HUES6 (cell line): ENCODE data around the gene FAM222A.

Source experiments
- H3K27ac ChIP-seq: 2 replicates; pipeline ENCODE4 v1.7.0; 2013; ENCODE audit warnings: low read depth, mild to moderate bottlenecking, low read length, inconsistent platforms
- H3K27me3 ChIP-seq: 2 replicates; pipeline ENCODE4 v1.6.1; 2013; ENCODE audit warnings: low read length; ENCODE audit not compliant: control insufficient read depth, insufficient read depth
- H3K36me3 ChIP-seq: 2 replicates; pipeline ENCODE4 v1.6.1; 2013; ENCODE audit warnings: low read length; ENCODE audit not compliant: control insufficient read depth, insufficient read depth
- H3K4me1 ChIP-seq: 2 replicates; pipeline ENCODE4 v1.6.1; 2013; ENCODE audit warnings: low read length; ENCODE audit not compliant: control insufficient read depth, insufficient read depth
- H3K4me3 ChIP-seq: 2 replicates; pipeline ENCODE4 v1.5.1; 2013; ENCODE audit warnings: low read depth, low read length
- H3K9ac ChIP-seq: one replicate; pipeline ENCODE4 v1.6.1; 2013; ENCODE audit warnings: mild to moderate bottlenecking, low read length
- H3K9me3 ChIP-seq: 2 replicates; pipeline ENCODE4 v1.6.1; 2013; ENCODE audit warnings: low read depth, low read length; ENCODE audit not compliant: control insufficient read depth, insufficient read depth

FAM222A gene

DNA sequence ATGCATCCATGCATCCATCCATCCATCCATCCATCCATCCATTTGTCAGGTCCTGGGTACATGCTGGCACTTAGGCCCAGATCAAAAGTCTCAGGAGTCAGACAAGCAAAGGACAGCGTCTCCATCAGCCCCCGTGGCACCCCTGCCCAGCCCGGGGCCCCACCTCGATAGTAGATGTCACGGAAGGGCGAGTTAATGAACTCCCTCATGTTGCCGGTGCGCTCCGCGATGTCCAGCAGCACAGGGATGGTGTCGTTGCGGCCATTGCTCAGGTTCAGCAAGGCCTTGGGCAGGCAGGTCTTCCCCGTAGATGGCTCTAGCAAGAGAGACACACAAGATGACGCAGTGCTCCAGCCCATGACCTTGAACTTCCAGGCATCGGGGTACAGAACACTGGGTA lies 89.2 kb downstream of the FAM222A start:
- Histone ChIP-seq H3K36me3 (peaks cover 7% of the 10 kb centered on the region), H3K4me1 (no peaks in the 10 kb centered on the region), H3K4me3 (no peak overlapping the region), H3K27ac (no peak overlapping the region), H3K9me3 (no peaks in the 10 kb centered on the region), H3K9ac (no peak overlapping the region), H3K27me3 (no peaks in the 10 kb centered on the region)

DNA sequence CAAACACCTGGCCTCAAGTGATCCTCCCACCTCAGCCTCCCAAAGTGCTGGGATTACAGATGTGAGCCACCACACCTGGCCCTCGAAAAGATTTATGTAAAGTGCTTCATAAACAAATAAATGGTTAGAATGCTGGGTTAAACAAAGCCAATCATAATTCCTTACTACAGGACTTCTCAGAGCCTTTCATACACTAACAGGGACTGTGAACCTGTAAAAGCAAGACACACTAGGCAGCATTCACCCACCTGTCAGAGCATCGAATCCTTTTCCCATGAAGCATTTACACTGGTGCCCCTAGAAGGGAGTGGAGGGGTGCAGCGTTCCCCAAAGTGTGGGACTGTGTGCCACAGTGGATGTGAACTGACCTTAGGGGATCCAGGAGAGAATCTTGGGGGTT lies 90.1 kb downstream of the FAM222A start:
- Histone ChIP-seq H3K4me1 (no peaks in the 10 kb centered on the region), H3K27me3 (no peaks in the 10 kb centered on the region), H3K9me3 (no peaks in the 10 kb centered on the region), H3K36me3 (0 out of 2 replicates have a peak, but pooled peaks cover 5% of the 10 kb centered on the region), H3K4me3 (no peak overlapping the region), H3K27ac (no peak overlapping the region), H3K9ac (no peak overlapping the region)

DNA sequence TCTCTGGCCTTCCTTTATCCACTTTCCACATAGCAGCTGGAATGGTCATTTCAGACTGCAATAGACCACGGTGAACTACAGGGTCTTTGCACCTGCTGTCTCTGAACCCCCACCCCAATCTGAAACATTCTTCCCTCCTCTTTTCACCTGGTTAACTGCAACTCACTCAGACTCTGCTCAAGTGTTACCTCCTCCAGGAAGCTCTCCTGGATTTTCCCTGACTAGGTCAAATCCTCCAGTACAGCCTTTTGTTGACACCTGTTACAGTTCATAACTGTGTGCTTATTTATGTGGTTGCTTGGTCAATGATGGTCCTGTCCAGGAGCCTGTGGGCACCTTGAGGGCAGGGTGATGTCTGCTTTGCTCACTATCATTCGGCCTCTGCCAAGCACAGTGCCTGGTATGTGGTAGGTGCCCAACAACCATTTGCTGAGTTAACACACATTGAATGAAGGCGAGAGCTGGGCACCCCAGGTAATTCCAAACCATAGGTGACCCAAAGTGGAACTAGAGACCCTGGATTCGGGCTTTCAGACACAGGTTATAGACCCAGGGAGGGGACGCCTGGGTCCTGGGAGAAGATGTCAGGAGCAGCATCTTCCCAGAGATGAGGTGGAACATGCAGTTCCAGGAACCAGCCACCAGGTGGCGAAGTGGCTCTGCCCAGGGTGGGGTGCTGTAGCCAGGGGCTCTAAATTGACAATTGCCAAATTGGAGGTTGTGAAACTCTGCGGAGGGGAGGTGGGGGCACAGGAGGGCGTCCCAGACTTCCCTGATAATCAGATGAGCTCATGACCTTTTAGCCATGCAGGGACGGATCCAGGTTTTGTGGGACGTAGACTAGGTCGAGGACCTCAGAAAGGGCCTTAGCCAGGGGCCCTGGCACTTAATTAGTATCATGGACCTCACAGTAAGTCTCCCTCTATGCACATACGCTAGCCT lies 91.5 kb downstream of the FAM222A start:
- Histone ChIP-seq H3K4me1 (no peaks in the 10 kb centered on the region), H3K27ac (no peak overlapping the region), H3K27me3 (no peaks in the 10 kb centered on the region), H3K9me3 (no peaks in the 10 kb centered on the region), H3K9ac (no peak overlapping the region), H3K4me3 (no peak overlapping the region), H3K36me3 (0 out of 2 replicates have a peak, but pooled peaks cover 5% of the 10 kb centered on the region)

DNA sequence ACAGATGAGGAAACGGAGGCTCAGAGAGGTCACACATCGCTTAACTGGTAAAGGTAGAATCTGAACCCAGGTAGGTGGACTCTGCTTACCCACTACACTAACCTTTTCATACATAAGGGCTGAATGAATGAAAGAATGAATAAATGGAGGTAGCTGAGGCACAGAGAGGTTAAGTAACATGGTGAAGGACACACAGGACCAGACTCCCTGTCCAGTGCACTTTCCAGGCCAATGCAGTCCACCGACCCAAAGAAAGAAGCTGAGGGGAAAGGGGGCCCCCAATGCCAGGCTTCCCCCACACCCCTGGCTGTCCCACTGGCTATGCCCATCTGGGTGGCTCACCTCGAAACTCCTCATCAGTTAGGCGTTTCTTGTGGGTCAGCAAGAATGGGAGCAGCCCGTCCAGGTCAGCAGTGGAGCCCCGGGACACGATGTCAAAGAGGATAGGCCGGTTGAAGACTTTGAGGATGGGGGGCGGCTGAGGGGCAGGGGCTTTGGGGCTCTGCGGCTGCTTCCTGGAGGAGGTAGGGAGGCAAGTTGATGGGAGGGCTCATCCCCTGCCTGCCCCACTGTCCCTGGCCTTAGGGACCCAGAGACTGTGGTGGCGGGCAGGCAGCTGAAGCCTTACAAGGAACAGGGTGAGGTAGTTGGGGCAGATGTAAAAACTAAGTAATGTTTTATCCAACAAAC lies 94.5 kb downstream of the FAM222A start:
- no peak overlapping the region for H3K4me3 ChIP-seq
- H3K27me3 ChIP-seq: no peaks in the 10 kb centered on the region
- no peaks in the 10 kb centered on the region for H3K4me1 ChIP-seq
- H3K27ac ChIP-seq: no peak overlapping the region
- H3K9ac ChIP-seq: no peak overlapping the region
- H3K9me3 ChIP-seq: no peaks in the 10 kb centered on the region
- H3K36me3 ChIP-seq: peaks cover 5% of the 10 kb centered on the region; the same call in 1 of the 2 replicates

DNA sequence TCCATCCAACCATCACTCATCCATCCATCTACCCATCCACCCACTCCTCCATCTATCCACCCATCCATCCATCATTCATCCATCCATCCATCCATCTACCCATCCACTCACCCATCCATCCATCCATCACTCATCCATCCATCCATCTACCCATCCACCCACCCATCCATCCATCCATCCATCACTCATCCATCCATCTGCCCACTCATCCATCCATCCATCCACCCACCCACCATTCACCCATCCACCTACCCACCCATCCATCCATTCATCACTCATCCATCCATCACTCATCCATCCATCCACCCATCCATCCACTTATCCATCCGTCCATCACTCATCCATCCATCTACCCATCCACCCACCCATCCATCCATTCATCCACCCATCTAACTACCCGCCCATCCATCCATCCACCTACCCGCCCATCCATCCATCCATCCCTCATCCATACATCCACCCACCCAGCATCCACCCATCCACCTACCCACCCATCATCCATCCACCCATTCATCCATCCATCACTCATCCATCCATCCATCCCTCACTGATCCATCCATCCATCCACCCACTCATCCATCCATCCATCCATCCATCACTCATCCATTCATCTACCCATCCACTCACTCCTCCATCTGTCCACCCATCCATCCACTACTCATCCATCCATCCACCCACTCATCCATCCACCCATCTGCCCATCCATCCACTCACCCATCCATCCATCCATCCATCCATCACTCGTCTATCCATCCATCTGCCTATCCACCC lies 95.4 kb downstream of the FAM222A start:
- Histone ChIP-seq H3K4me1 (no peaks in the 10 kb centered on the region), H3K9ac (no peak overlapping the region)

DNA sequence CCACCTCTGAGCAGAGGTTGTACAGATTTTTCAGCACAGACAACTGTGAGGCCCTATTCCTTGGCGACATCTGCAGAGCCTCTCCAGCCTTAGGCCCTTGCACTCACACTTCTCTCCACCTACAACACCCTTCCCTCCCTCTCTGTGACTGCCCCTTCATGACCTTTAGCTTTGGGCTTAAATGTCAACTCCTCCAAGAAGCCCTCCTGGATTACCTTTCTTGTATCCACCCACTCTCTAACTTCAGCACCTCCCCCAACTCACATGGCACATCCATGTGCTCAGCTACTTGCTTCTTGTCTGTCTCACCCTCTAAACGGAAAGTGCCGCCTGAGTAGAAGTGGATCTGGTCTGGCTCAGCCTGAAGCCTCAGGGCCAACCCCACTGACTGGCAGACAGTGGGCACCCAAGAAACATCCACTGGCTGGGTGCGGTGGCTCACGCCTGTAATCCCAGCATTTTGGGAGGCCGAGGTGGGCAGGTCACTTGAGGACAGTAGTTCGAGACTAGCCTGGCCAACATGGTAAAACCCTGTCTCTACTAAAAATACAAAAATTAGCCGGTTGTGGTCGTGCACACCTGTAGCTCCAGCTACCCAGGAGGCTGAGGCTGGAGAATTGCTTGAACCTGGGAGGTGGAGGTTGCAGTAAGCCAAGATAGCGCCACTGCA lies 97.5 kb downstream of the FAM222A start:
- no peaks in the 10 kb centered on the region for H3K9me3 ChIP-seq
- peaks cover 15% of the 10 kb centered on the region for H3K36me3 ChIP-seq
- no peak overlapping the region for H3K27ac ChIP-seq
- H3K9ac ChIP-seq: no peak overlapping the region
- H3K4me1 ChIP-seq: no peaks in the 10 kb centered on the region
- no peak overlapping the region for H3K4me3 ChIP-seq
- H3K27me3 ChIP-seq: no peaks in the 10 kb centered on the region

More for the DNA sequence above, 95.4 kb downstream of the FAM222A start:
- Histone ChIP-seq H3K36me3 (peaks cover 12% of the 10 kb centered on the region), H3K9me3 (no peaks in the 10 kb centered on the region), H3K27me3 (no peaks in the 10 kb centered on the region), H3K27ac (no peak overlapping the region), H3K4me3 (no peak overlapping the region)

DNA sequence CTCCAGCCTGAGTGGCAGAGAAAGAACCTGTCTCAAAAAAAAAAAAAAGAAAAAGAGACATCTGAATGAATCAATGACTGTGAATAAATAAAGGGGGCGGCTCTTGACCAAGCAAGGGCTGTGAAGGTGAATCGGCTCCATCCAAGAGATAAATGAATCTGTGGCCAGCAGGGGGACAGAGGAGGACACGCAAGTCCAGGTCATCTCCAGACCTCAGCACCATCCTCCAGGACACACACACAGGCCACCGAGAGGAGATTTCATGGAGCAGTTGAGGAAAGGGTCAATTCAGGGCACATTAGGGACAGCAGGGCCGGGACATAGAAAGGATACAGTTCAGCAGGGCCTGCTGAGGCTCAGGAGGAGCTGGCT lies 98.0 kb downstream of the FAM222A start:
- no peak overlapping the region for H3K4me3 ChIP-seq
- no peak overlapping the region for H3K27ac ChIP-seq
- no peak overlapping the region for H3K9ac ChIP-seq
- peaks cover 15% of the 10 kb centered on the region for H3K36me3 ChIP-seq
- no peaks in the 10 kb centered on the region for H3K27me3 ChIP-seq
- no peaks in the 10 kb centered on the region for H3K9me3 ChIP-seq
- no peaks in the 10 kb centered on the region for H3K4me1 ChIP-seq

DNA sequence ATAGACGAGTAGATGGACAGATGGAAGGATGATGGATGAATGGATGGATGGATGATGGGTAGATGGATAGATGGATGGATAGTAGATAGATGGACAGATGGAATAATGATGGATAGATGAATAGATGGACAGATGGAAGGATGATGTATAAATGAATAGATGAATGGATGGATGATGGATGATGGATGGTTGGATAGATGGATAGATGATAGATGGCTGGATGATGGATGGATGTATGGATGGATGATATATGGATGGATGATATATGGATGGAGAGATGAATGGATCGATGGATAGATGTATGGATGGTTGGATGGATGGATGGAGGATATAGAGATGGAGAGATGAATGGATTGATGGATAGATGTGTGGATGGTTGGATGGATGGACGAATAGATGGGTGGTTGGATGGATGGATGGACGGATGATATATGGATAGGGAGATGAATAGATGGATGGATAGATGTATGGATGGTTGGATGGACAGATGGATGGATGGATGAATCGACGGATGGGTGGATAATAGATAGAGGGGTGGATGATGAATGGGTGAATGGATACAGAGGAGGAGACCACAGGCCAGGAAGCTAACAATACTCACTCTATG lies 100.3 kb downstream of the FAM222A start:
- H3K9ac ChIP-seq: no peak overlapping the region
- H3K36me3 ChIP-seq: peaks cover 15% of the 10 kb centered on the region
- no peak overlapping the region for H3K4me3 ChIP-seq
- no peak overlapping the region for H3K27ac ChIP-seq
- no peaks in the 10 kb centered on the region for H3K27me3 ChIP-seq
- H3K4me1 ChIP-seq: no peaks in the 10 kb centered on the region
- H3K9me3 ChIP-seq: no peaks in the 10 kb centered on the region

DNA sequence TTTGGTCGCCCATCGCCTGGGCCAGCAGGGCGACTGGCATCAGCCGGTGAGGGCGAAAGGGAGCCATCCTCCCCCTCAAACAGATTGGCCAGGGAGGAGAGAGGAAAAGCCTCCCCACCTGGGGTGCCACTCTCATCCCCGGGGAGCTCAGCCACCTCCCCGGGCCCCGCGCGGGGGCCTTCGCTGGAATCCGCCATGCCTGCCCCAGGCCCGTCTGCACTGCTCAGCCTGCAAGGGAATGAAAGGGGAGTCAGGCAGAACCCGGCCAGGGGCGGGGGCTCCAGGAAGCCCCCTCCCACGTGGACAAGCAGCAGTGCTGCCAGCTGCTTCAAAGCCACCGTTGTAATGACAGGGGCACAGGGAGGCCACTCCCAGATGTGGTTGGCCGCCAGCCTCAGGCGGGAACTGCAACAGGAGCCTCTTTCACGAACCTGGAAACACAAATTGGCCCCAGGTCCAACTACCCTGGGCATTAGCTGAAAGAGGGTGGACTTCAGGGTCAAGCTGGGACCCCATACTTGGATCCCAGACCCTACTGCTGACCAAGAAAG lies 101.0 kb downstream of the FAM222A start:
- Histone ChIP-seq H3K27me3 (no peaks in the 10 kb centered on the region), H3K9ac (no peak overlapping the region), H3K36me3 (peaks cover 15% of the 10 kb centered on the region), H3K4me3 (no peak overlapping the region), H3K4me1 (no peaks in the 10 kb centered on the region), H3K9me3 (no peaks in the 10 kb centered on the region), H3K27ac (no peak overlapping the region)

DNA sequence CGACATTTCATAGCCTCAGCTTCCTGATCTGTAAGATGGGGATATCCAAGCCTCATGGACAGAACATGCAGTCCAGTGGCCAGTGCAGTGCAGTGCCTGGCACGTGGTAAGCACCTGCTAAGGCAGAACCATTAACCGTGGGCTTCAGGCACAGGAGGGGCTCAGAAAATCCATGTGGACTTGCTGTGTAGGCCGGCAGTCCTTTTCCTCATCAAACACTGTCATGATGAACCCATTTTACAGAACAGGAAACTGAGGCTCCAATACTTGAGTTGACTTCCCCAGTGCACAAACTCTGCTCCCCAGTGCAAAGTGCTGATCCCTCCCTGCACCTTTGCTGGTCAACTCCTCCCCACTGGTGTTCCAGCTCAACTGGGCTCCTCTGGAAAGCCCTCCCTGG lies 101.6 kb downstream of the FAM222A start:
- Histone ChIP-seq H3K9ac (no peak overlapping the region), H3K4me3 (no peak overlapping the region), H3K27me3 (no peaks in the 10 kb centered on the region), H3K4me1 (no peaks in the 10 kb centered on the region), H3K27ac (no peak overlapping the region), H3K36me3 (peaks cover 15% of the 10 kb centered on the region), H3K9me3 (no peaks in the 10 kb centered on the region)
